NCI-H187 (cell line): ENCODE measurements around the gene GTF2IRD1.
"Not testable (repeated sequence)": the region's sequence is repeated elsewhere in the genome, so short reads cannot be mapped to it uniquely, and the experiment has no call there.

Experiments used
- DNase-seq, 2 experiments: peaks; one replicate each; lab custom pipeline; 2025; lab: John Stamatoyannopoulos, UW

The GTF2IRD1 gene

GRCh38 chr7:74467876-74468275, 14.2 kb downstream of the GTF2IRD1 start:
- no peak for DNase-seq

GRCh38 chr7:74470504-74470903, 16.8 kb downstream of the GTF2IRD1 start:
- DNase-seq, result no peak

GRCh38 chr7:74473116-74473515, 19.4 kb downstream of the GTF2IRD1 start:
- no peak for DNase-seq

GRCh38 chr7:74474271-74474865, 20.7 kb downstream of the GTF2IRD1 start:
- DNase-seq, result no peak

GRCh38 chr7:74475243-74475986, 21.7 kb downstream of the GTF2IRD1 start:
- peak; percentile 20 to 30 for DNase-seq

- no peak for DNase-seq
Measured at GRCh38 chr7:74475987-74476350, 22.3 kb downstream of the GTF2IRD1 start.

- DNase-seq, result no peak
Measured at GRCh38 chr7:74476626-74477025, 22.9 kb downstream of the GTF2IRD1 start.

GRCh38 chr7:74478671-74479065, 25.0 kb downstream of the GTF2IRD1 start:
- no peak for DNase-seq

- DNase-seq, result peak; percentile 69 to 87
Measured at GRCh38 chr7:74479066-74479781, 25.5 kb downstream of the GTF2IRD1 start.

- peak; percentile 40 to 69 for DNase-seq
Measured at GRCh38 chr7:74479961-74480829, 26.5 kb downstream of the GTF2IRD1 start.

- no peak for DNase-seq
Measured at GRCh38 chr7:74480861-74481417, 27.2 kb downstream of the GTF2IRD1 start.

GRCh38 chr7:74481458-74482196, 27.9 kb downstream of the GTF2IRD1 start:
- DNase-seq, result no peak

GRCh38 chr7:74482197-74482467, 28.4 kb downstream of the GTF2IRD1 start:
- no peak for DNase-seq

GRCh38 chr7:74482629-74483401, 29.1 kb downstream of the GTF2IRD1 start:
- DNase-seq, result no peak

GRCh38 chr7:74483402-74484336, 30.0 kb downstream of the GTF2IRD1 start:
- DNase-seq, result no peak

- no peak for DNase-seq
Measured at GRCh38 chr7:74485611-74486010, 31.9 kb downstream of the GTF2IRD1 start.

- DNase-seq, result not testable (repeated sequence)
Measured at GRCh38 chr7:74488518-74489030, 34.9 kb downstream of the GTF2IRD1 start.

GRCh38 chr7:74489997-74490945, 36.6 kb downstream of the GTF2IRD1 start:
- DNase-seq, result no peak
